KMS-11 (cell line): ENCODE measurements around the gene HSD17B3.

ENCODE experiments used
- H2AFZ ChIP-seq: fragments of 200-600 bp; sonication (generic); 2 replicates; pipeline ENCODE4 v1.6.1; 2016; ENCODE audit warnings: antibody characterized with exemption, mixed run types, low read depth
- H3K27ac ChIP-seq: fragments of 200-600 bp; sonication (generic); 2 replicates; pipeline ENCODE4 v1.6.1; 2016; ENCODE audit warnings: mild to moderate bottlenecking, mixed run types
- H3K27me3 ChIP-seq: fragments of 200-600 bp; sonication (generic); 2 replicates; pipeline ENCODE4 v1.6.1; 2017; ENCODE audit warnings: mild to moderate bottlenecking, low read depth, mixed run types, moderate library complexity; ENCODE audit not compliant: insufficient read depth
- H3K36me3 ChIP-seq: fragments of 200-600 bp; sonication (generic); 2 replicates; pipeline ENCODE4 v1.6.1; 2017; ENCODE audit warnings: mild to moderate bottlenecking, mixed run types; ENCODE audit not compliant: insufficient read depth
- H3K4me1 ChIP-seq: fragments of 200-600 bp; sonication (generic); 2 replicates; pipeline ENCODE4 v1.6.1; 2016; ENCODE audit warnings: mild to moderate bottlenecking, low read depth, mixed run types; ENCODE audit not compliant: poor library complexity, severe bottlenecking
- H3K4me2 ChIP-seq: fragments of 200-600 bp; sonication (generic); 2 replicates; pipeline ENCODE4 v1.7.0; 2016; ENCODE audit warnings: mild to moderate bottlenecking, mixed run types
- H3K4me3 ChIP-seq: fragments of 200-600 bp; sonication (generic); IDR thresholded peaks from 2 replicates; pipeline ENCODE4 v1.6.1; 2017; ENCODE audit warnings: low read depth, low read length, mixed read lengths; ENCODE audit not compliant: insufficient read depth
- H3K79me2 ChIP-seq: fragments of 200-600 bp; sonication (generic); 2 replicates; pipeline ENCODE4 v1.6.1; 2016; ENCODE audit warnings: low read depth, mixed run types; ENCODE audit not compliant: insufficient read depth
- H3K9ac ChIP-seq: fragments of 200-600 bp; sonication (generic); 2 replicates; pipeline ENCODE4 v1.6.1; 2016; ENCODE audit warnings: mild to moderate bottlenecking, mixed run types
- H4K20me1 ChIP-seq: fragments of 200-600 bp; sonication (generic); 2 replicates; pipeline ENCODE4 v1.6.1; 2016; ENCODE audit warnings: mild to moderate bottlenecking, mixed run types; ENCODE audit not compliant: insufficient read depth
- TF ChIP-seq, protein P1 (sequence below): fragments of 200-600 bp; sonication (generic); conservative IDR thresholded peaks from 2 replicates; pipeline ENCODE4 v1.6.1; 2017; ENCODE audit warnings: low read depth, mild to moderate bottlenecking, antibody characterized with exemption, low read length, moderate library complexity, mixed read lengths

Gene HSD17B3

DNA sequence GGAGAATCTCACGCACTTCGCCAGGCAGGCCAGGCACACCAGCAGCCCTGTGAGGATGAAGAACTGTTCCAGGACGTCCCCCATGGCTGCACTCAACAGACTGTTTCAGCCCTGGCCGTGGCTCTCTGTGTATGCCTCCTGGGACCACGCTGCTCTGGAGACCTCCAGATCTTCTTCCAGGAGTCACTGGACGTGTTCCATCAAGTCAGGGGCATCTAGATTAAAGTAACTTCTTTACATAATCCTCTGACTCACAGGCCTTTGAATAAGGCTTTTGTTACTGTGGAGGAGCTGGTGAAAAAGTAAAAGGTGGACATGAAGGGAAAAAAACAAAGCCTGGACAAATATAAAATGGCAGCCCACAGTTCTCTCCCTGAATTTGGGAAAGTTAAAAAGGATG, at the start of gene HSD17B3:
Gene HSD17B3 (minus strand): TSS at position 156 of the 400 bp plus-strand sequence. CDS start 72 bp downstream, at position 84.
- Histone ChIP-seq H3K4me3 (no peak within 1 kb of the TSS), H4K20me1 (no peaks in the 10 kb centered on the region), H3K36me3 (no peaks in the 10 kb centered on the region), H3K79me2 (no peaks in the 10 kb centered on the region), H2AFZ (no peak within 1 kb of the TSS), H3K4me2 (no peak within 1 kb of the TSS), H3K27me3 (no peaks in the 10 kb centered on the region), H3K27ac (no peak within 1 kb of the TSS), H3K9ac (no peak within 1 kb of the TSS), H3K4me1 (no peaks in the 10 kb centered on the region)
- TF ChIP-seq, protein P1, sequence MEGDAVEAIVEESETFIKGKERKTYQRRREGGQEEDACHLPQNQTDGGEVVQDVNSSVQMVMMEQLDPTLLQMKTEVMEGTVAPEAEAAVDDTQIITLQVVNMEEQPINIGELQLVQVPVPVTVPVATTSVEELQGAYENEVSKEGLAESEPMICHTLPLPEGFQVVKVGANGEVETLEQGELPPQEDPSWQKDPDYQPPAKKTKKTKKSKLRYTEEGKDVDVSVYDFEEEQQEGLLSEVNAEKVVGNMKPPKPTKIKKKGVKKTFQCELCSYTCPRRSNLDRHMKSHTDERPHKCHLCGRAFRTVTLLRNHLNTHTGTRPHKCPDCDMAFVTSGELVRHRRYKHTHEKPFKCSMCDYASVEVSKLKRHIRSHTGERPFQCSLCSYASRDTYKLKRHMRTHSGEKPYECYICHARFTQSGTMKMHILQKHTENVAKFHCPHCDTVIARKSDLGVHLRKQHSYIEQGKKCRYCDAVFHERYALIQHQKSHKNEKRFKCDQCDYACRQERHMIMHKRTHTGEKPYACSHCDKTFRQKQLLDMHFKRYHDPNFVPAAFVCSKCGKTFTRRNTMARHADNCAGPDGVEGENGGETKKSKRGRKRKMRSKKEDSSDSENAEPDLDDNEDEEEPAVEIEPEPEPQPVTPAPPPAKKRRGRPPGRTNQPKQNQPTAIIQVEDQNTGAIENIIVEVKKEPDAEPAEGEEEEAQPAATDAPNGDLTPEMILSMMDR: no peak

DNA sequence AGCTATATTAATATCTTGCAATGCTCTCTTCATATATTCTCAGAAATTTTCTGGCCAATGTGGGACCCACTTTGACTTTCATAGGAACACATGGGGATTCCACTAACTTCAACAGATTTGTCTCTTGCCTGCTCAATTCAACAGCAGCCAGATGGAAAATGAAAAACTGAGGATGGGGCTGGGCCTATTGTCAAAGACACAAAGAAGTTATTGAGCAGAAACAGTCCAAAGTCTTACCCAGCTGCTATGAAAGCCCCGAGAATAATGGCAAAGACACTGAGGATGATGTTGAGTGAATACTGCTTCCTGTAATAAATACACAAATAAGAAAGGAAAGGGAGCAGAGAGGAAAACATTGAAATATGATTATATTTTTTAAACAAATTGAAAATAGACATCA, 48.9 kb upstream of the HSD17B3 start:
- H2AFZ ChIP-seq: no peak overlapping the region
- no peak overlapping the region for H3K9ac ChIP-seq
- H3K27me3 ChIP-seq: no peaks in the 10 kb centered on the region
- no peak overlapping the region for H3K27ac ChIP-seq
- H3K4me3 ChIP-seq: no peak overlapping the region
- no peak overlapping the region for H3K4me2 ChIP-seq
- TF ChIP-seq, protein P1: no peak
- no peaks in the 10 kb centered on the region for H3K79me2 ChIP-seq
- H3K36me3 ChIP-seq: no peaks in the 10 kb centered on the region
- H4K20me1 ChIP-seq: no peaks in the 10 kb centered on the region
- H3K4me1 ChIP-seq: no peaks in the 10 kb centered on the region

DNA sequence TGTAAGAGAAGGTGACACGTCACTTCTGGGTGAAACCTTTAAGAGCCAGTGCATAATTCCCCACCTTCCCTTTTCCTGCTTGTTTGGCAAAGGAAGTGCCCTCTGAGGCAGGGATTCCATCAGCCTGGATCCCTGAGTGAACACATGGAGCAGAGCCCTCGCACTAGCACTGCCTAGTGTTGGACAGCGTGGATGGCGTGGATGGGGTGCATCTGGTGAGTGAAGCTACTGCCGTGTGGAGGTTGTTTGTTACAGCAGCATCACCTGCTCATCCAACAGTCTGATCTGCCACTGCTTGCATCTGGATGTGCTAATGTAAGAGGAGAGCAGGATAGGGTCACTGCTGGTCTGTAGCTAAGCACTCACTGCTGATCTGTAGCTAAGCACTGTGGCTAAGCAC, 46.3 kb upstream of the HSD17B3 start:
- Histone ChIP-seq H3K4me3 (no peak overlapping the region), H3K9ac (no peak overlapping the region), H3K27me3 (no peaks in the 10 kb centered on the region), H3K36me3 (no peaks in the 10 kb centered on the region), H3K27ac (no peak overlapping the region), H2AFZ (no peak overlapping the region), H3K4me1 (no peaks in the 10 kb centered on the region), H3K4me2 (no peak overlapping the region), H3K79me2 (no peaks in the 10 kb centered on the region), H4K20me1 (no peaks in the 10 kb centered on the region)
- TF ChIP-seq, protein P1: no peak

DNA sequence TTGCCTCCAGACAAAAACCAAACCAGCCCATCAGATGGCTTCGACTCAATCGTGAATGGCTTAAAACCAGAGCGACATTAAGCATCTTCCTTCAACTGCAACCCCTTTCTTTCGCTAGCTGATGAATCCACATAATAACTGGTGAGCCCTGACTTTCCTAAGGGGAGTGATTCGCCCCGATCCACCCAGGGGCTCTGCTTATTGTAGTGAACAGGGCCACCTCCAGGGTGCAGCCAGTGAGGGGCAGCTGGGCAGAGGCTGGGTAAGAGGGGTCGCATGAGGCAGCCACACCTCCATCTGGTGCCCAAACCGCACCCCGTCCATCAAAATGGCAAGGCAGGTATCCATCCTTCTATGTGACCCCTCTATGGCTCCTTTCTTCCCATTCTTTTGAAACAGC, 43.6 kb upstream of the HSD17B3 start:
- no peaks in the 10 kb centered on the region for H3K4me1 ChIP-seq
- no peak overlapping the region for H3K4me2 ChIP-seq
- H2AFZ ChIP-seq: no peak overlapping the region

More for the DNA sequence above, 43.6 kb upstream of the HSD17B3 start:
- H4K20me1 ChIP-seq: no peaks in the 10 kb centered on the region
- H3K79me2 ChIP-seq: no peaks in the 10 kb centered on the region
- no peaks in the 10 kb centered on the region for H3K27me3 ChIP-seq
- TF ChIP-seq, protein P1: no peak
- no peaks in the 10 kb centered on the region for H3K36me3 ChIP-seq
- no peak overlapping the region for H3K27ac ChIP-seq
- H3K4me3 ChIP-seq: no peak overlapping the region
- H3K9ac ChIP-seq: no peak overlapping the region
